Cortex of kidney (tissue), 1 donor: ENCODE results near the gene AP4M1.

Experiments used
- DNase-seq: peaks from one replicate; lab custom pipeline; 2025; lab: John Stamatoyannopoulos, UW

AP4M1 gene, protein sequence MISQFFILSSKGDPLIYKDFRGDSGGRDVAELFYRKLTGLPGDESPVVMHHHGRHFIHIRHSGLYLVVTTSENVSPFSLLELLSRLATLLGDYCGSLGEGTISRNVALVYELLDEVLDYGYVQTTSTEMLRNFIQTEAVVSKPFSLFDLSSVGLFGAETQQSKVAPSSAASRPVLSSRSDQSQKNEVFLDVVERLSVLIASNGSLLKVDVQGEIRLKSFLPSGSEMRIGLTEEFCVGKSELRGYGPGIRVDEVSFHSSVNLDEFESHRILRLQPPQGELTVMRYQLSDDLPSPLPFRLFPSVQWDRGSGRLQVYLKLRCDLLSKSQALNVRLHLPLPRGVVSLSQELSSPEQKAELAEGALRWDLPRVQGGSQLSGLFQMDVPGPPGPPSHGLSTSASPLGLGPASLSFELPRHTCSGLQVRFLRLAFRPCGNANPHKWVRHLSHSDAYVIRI

DNA sequence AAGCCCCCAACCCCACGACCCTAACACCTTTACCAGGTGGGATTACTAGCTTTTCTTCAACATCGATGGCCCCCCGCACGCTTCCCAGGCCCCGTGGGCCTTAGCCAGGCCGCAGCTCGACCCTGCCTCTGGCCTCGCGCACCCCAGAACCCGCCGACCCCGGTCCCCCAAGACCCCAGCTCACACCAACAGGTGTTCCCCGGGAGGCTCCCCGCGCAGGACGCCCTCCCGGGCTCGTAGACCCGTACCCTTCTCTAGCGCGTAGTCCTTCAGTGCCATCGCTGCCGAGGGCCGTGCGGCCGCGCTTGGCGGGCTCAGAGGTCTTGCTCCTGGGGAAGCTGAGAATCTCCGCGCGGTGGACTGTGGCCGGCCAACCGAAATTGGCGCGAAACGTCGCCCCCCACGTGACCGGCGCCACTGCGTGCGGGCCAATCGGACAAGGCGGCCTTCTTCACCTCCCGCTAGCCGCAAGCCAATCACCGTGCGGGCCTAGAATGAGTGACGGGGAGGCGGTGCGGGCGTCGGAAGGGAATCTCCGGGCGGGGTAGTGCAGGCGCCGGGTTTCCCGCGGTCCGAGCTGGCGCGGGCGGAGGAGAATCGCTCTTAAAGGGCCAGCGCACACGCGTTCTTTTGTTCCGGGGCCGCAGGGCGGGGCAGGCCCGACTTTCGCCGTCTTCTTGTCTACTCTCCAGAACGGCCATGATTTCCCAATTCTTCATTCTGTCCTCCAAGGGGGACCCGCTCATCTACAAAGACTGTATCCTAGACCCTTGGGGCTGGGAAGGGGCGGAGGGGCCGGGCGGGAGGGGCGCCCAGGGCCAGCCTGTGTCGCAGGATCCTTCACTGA lies at the start of gene AP4M1, which contains the start of gene MCM7:
Gene AP4M1 (plus strand): TSS at position 628 of the 847 bp plus-strand sequence. CDS start 72 bp downstream, at position 700.
Gene MCM7 (minus strand): TSS at position 382 of the 847 bp plus-strand sequence. CDS start 103 bp downstream, at position 279.
- peak; percentile 82 for DNase-seq

DNA sequence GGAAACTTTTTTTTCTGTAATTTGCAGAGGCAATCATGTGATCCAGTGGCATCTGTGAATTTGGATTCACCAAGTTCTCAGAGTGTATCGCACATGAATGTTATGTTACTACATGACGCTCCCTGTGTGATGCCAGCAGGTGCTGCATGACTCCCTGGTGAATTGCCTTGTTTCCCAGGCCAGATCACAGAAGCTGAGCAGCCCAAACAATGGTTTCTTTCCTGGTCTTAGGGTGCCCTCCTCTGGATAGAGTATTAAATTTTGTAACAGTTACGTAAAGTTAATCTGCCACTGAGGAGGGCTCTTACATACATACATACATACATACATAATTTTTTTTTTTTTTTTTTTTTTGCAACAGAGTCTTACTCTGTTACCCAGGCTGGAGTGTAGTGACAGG lies 48.2 kb upstream of the AP4M1 start:
- DNase-seq = no peak

DNA sequence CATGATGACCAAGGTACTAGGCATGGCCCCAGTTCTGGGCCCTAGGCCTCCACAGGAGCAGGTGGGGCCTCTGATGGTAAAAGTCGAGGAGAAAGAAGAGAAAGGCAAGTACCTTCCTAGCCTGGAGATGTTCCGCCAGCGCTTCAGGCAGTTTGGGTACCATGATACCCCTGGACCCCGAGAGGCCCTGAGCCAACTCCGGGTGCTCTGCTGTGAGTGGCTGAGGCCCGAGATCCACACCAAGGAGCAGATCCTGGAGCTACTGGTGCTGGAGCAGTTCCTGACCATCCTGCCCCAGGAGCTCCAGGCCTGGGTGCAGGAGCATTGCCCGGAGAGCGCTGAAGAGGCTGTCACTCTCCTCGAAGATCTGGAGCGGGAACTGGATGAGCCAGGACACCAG lies 44.4 kb upstream of the AP4M1 start:
- DNase-seq = no peak

DNA sequence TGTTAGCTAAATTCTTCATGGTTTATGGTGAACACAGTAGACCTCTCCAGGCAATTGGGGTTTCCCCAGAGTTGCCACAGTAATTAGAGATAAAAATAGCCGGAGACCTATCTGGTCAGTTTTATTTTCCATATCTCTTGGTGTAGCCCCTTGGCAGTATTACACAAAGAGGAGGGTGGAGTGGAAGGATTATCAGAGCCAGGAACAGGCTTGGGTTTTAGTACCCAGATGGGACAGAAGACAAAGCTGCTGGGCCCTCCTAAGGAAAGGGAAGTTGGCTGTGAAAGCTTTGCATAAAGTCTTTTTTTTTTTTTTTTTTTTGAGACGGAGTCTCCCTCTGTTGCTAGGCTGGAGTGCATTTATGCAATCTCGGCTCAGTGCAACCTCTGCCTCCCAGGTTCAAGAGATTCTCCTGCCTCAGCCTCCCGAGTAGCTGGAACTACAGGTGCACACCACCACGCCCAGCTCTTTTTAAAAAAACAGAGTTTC lies 42.1 kb upstream of the AP4M1 start:
- no peak for DNase-seq

DNA sequence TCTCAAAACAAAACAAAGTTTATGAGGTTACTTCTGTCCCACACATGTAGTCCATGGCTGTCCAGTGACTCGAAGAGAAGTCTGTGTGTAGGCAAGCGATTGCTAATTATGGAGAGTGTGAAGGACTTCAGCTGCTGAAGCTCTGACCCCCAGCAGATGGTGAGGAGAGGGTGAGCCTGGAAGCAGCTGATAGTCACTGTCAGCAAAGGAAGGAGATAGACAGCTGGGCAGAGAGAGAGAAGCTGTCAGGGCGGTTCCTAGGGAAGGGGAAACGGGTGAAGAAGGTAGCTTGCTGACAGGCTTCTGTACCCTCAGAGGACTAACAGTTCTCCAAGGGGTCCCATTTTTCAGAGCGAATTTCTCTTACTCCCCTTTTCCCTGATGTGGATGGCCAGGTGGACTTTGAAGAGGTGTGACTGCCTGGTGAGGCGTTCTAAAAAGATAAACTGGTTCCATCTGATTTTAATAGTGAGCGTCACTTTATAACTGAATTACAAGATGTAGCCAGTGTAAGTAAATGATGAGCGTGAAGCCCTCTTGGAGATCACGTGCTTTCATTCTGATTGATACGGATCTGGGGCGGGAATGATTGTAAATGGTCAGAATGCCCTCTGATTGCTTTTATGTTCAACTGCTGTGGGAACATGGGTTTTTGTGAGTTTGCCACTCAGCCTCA lies 39.8 kb upstream of the AP4M1 start:
- DNase-seq = no peak

DNA sequence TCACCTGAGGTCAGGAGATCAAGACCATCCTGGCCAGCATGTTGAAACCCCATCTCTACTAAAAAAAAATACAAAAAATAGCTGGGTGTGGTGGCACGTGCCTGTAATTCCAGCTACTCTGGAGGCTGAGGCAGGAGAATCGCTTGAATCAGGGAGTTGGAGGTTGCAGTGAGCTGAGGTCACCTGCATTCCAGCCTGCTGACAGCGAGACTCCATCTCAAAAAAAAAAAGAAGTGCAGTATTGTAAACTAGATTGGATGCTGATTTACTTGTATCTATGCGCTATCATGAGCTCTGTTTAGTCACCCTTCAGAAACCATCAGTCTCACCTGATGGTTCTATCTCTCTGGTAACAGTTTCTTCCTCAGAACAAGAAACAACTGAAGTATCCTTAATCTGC lies 38.1 kb upstream of the AP4M1 start:
- no peak for DNase-seq

DNA sequence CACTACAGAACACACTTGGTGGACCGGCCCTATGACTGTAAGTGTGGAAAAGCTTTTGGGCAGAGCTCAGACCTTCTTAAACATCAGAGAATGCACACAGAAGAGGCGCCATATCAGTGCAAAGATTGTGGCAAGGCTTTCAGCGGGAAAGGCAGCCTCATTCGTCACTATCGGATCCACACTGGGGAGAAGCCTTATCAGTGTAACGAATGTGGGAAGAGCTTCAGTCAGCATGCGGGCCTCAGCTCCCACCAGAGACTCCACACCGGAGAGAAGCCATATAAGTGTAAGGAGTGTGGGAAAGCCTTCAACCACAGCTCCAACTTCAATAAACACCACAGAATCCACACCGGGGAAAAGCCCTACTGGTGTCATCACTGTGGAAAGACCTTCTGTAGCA lies 37.3 kb upstream of the AP4M1 start:
- DNase-seq = no peak

DNA sequence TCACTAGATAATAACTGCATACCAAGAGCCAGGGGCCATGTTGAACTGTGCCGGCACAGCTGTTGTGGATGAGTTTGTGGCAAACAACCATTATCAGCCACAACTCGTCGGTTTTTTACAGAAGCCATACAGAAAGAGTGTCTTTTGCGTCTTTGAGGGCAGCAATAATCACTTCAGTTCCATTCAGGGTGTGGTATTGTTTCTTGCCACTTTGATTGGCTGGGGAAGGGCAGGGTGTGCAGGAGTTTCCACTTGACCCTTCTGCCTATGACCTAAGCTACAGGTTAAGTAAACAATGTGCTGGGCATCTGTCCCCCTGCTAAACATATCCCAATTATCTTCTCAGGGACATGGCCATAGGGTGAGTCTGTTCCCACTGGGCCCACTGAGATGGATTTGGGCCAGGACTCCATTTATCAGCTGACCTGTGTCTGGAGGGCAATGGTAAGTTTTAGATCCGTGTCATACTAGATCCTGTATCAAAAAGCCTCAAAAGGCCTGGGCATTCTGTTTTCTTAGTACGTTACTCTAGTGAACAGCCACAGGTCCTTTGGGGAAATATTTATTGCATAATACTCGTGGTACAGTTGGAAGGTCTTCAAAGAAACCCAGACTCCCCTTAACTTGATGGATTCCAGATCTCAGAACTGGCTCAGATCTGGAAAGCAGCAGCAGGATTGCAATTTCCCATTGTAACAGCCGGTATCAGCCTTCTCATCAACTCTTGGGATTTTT lies 35.8 kb upstream of the AP4M1 start:
- DNase-seq = no peak

DNA sequence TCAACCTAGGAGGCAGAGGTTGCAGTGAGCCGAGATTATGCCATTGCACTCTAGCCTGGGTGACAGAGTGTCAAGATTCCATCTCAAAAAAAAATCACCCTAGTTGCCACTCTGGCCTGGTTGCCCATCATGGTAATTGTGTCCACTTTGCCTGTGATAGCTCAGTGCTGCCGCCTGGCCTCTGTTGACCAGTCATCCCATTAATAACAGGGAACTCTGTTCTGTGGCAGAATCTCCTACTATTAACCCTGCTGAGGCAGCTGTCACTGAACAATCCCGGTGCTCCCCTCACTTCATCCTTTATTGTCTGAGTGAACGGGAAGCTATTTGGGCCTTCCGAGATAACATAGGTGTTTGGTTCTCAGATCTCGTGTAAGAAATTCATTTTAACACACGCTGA lies 34.5 kb upstream of the AP4M1 start:
- no peak for DNase-seq

DNA sequence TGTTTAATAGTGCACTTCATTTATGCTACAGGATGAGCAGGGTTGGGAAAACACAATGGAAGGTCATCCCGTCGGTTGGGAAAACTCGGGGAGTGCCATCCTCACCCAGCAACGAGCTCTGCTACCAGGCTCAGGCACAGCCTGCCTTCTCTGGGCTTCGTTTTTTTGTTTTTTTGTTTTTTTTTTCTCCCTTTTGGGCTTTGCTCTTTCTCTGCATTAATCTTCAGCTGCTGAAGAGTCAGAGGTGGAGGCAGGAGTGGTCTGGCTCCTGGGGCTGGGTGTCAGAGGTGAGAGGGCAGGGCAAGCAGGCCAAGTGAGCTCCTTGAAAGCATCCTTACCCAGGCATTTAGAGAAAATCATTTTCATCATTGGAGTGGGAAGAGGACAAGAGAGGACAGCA lies 31.5 kb upstream of the AP4M1 start:
- DNase-seq = no peak

DNA sequence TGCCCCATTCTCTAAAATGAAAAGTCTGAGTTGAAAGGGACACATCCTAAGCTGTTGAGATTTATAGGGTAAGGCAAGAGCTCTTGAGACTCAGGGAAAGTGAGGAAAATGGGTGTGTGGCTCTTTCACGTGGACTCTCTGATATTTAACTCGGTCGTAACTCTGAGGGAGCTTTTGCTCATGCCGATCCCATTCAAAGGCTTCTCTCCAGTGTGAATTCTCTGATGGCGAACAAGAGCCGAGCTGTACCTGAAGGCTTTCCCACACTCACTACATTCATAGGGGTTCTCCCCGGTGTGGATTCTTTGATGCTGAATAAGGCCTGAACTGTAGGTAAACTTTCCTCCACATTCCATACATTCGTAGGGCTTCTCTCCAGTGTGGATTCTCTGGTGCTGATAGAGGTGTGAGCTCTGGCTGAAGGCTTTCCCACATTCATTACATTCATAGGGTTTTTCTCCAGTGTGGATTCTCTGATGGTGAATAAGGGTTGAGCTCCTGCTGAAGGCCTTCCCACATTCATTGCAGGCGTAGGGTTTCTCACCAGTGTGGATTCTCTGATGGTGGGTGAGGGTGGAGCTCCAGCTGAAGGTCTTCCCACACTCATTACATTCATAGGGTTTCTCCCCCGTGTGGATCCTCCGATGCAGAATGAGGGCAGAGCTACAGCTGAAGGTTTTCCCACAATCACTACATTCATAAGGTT lies 30.3 kb upstream of the AP4M1 start:
- no peak for DNase-seq

DNA sequence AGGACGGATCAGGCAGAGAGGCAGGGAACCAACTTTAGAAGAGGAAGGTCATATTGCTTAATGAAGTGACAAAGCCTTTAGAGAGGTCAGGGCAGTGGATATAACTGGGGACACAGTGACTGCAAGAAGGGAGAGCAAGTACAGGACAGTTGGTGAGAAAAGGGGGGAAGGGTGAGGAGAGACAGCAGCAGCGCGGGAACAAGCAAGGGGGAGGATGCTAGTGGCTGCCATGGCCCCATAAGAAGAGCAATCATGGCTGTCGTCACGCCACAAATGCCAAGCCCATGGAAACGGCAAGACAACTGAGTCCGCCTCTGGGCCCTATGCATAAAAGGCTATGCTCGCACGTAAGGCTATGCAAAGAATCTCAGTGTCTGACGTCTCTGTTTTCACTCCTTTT lies 29.0 kb upstream of the AP4M1 start:
- no peak for DNase-seq

DNA sequence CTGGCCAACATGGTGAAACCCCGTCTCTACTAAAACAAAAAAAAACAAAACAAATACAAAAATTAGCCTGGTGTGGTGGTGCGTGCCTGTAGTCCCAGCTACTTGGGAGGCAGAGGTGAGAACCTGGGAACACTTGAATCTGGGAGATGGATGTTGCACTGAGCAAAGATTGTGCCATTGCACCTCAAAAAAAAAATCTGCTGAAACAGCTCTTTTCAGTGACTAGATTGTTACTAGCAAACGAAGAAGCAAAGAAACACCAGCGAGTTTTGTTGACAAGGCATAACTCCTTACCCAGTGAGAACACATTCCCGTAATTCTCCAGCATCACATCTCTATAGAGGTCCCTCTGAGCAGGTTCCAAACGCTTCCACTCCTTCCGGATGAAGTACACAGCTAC lies 26.6 kb upstream of the AP4M1 start:
- no peak for DNase-seq

DNA sequence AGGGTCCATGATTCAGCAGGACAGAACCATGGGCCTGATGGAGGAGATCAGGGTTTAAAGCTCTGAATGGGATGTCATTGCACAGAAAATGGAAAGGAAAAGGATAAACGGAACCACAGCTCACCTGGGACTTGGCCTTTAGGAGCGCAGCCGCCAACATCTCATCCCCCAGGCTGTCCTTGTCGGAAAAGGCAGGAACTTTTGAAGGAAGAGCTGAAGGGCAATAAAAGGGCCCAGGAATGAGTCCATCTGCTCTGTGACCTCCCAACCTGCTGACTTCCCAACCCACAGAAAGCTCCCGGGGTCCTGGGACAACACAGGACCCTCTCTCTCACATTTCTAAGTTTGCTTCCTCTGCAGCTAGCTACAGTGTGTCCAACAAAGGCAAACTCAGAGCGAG lies 26.0 kb upstream of the AP4M1 start:
- no peak for DNase-seq

DNA sequence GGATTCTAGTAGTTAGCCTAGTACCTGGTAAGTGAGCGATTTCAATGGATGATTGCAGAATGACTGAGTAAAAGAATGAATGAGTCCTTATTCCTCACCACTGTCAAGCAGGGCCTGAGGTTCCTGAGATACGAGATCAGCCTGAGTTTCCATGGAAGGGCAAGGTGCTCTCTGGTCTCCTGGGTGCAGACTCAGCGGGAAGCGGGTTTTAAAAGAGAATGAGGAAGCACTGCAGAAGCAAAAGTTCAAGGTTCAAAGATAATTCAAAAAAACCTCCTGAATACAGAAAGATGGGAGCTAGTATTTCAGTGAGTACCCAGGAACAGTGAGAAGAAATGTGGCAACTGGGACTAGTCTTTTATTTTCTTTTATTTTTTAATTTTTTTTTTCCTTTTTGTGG lies 24.2 kb upstream of the AP4M1 start:
- no peak for DNase-seq

DNA sequence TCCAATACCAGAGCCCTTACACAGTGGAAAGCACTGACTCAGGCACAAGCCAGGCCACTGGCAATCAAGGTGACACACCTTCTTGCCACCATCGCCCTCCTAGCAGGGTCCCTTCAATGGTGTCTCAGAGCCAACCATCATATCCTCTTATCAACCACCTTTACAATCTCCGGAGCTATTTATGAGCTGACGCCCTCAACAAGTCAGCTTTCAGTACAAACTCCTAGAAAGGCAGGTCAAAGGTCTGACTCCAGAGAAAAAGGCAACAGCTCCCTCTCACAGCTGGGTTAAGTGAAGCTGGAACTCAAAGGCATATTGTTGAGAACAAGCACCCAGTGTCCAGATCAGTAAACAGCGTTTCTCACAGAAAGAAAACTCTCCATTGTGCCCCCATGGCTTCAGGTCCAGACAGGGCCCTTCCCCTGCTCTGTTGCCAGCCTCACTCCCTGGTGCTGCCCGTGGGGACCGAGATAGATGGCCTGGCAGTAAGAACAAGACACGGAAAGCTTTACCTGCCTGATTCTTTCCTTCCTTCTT lies 22.4 kb upstream of the AP4M1 start:
- DNase-seq = no peak

DNA sequence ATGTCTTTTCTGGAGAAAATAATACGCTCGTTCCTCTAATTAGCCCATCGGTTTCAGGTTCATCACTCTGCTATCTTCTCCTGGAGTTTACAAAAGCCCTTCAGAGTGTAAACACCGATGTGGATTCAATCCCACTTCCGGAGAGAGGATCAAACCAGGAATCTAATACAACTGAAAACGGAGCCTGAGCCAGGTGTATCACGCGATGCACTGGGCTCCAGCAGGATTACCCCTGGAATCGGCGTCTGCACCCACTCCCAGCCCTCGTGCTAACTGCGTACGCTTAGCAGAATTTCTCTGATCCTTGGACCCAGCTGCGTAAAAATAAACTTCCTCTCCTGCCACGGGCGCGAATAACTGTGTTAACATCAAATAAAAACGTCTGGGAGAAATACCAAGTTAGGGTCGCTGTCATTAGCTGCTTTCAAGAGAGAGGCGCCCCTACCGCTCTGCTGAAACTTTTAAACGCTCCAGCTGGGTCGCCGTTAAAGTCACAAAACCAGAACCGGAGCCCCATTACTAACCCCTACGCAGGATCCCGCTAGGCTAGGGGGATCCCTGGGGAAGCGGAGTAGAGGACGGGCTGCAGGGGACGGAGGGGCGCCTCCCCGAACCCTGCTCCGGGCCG lies 20.4 kb upstream of the AP4M1 start:
- no peak for DNase-seq

DNA sequence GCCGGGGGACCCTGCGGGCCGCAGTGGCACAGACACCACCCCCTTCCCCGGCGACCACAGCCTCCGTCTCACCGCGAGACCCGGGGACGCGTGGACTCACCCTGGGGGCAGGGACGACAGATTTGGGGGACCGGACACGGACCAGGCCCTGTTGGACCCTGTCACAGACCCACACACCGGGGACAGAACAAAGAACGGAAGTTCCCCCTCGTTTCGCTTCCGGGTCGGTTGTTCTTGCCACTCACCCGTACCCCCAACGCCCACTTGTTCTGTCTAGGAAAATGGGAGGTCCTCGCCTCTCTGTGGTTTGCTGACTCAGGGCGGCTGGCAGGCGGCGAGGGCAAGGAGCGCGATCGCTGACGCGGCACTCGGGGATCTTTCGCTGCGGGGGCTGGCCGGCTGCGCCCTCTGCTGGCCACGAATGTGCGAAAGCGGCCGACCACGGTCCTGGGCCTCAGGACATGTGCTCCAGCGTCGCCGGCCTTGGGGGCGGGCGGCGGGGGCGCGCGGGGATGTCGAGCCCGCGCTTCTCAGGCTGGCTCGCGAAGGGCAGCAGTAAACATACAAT lies 19.8 kb upstream of the AP4M1 start, which contains the start of gene ZNF3:
Gene ZNF3 (minus strand): TSS at position 189 of the 568 bp plus-strand sequence. CDS start 4,366 bp downstream, outside the sequence.
- DNase-seq = peak; percentile 40

DNA sequence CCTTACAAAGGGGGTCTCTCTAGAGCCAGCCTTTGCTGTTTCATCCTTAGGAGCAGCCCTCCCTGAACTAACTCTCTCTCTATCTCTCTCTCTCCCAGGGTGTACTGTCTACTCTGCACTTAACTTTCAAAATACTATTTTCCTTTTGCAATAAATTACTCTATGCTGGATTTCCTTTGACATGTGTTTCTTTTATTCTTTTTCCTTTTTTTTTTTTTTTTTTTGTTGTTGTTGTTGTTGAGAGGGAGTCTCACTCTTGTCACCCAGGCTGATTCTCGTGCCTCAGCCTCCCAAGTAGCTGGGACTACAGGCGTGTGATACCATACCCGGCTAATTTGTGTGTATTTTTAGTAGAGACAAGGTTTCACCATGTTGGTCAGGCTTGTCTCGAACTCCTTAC lies 18.5 kb upstream of the AP4M1 start:
- no peak for DNase-seq

DNA sequence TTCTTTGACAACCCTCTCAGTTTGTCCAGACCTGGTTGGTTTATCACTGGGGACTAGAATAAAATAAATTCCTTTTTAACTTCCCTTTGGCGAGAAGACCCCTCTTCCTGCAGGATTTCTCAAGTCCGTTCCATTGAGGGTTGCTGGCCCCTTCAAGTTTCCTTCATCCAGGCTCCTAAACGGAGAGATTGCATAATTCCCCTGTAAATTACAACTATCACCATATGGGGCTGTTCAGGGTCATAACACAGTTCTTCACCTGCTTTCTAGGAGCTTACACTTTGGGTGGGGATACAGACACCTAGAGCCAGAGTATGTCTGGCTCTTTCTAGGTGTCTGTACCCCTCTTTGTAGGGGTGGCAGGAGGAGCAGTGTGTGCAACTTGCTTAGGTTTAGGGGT lies 15.9 kb upstream of the AP4M1 start:
- no peak for DNase-seq
